Lower leg skin (tissue), 3 donors: ENCODE measurements around the gene ADA.

Source experiments
- CTCF ChIP-seq, 3 donors: fragments of 450-650 bp; IDR thresholded peaks; one replicate each; pipeline ENCODE4 v1.5.1; 2016; ENCODE audit warnings: antibody characterized with exemption in 3 of 3, mild to moderate bottlenecking in 3 of 3, moderate library complexity in 2 of 3
- POLR2A ChIP-seq, 2 donors: fragments of 450-650 bp; IDR thresholded peaks; one replicate each; pipeline ENCODE4 v1.6.1; 2016 to 2017; ENCODE audit warnings: antibody characterized with exemption in 2 of 2, mild to moderate bottlenecking in 1 of 2, moderate library complexity in 1 of 2

- TF ChIP-seq CTCF (IDR thresholded peaks at IDR 0.05) (no peak), POLR2A (IDR thresholded peaks at IDR 0.05) (no peak)
These were observed 46.9 kb upstream of the ADA start for GRCh38 chr20:44698351-44698750.
